NCI-H1048 (cell line): ENCODE data around the gene ILDR2.

ENCODE experiments used
- DNase-seq: peaks from one replicate; lab custom pipeline; 2025; lab: John Stamatoyannopoulos, UW

The ILDR2 gene

DNA sequence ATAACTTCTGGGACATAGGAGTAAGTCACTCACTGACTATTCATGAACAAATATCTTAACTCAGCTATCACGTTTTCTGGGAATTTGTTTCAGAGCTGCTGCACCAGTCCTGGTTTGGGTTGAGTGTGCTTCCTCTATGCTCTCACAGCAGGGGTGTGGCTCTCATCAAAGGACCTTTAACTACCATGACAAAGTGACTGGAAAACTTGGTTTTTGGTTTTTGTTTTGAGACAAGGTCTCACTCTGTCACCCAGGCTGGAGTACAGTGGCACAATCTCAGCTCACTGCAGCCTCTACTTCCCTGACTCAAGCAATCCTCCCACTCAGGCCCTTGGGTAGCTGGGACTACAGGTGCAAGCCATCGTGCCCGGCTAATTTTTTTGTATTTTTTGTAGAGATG, 4.1 kb downstream of the ILDR2 start:
- no peak for DNase-seq

GRCh38 chr1:166969074-166969677, 6.2 kb downstream of the ILDR2 start:
- no peak for DNase-seq

- no peak for DNase-seq
These were observed 14.4 kb downstream of the ILDR2 start for GRCh38 chr1:166960858-166961474.

DNA sequence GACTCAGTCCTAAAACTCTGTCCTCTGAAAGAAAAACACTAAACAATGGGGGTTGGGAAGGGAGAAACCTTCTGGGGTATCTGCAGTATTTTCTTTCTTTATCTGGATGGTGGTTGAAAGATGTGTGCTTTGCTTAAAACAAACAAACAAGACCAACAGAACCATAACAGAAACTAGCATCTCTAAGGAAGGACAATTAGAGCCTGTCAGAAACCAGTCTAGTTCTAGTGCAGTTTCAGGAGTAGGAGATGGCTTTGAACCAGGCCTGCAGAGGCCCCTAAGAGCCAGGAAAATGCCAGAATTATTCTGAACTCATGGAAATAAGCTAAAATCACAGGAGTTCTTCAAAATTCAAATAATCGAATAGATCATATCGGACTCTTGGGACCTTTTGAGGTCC, 18.5 kb downstream of the ILDR2 start:
- DNase-seq = no peak

- no peak for DNase-seq
These were observed 19.1 kb downstream of the ILDR2 start for GRCh38 chr1:166956057-166956850.

DNA sequence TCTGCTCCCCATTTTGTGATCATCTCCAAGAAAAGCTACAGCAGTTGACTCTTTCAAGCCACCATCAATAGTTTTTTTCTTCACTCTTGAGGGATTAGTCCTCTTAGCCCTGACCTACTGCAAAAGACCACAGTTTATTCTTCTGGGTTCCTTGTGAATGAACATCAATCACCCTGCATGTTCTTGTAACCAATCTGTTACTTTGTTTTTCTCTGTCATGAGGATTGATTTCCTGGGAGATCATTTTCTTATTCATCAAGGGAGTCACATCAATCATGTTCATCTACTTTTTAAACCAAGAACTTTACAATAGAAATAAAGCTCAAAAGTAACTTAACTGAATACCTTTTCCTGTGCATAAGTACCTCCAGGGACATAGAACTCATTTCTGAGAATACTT, 21.8 kb downstream of the ILDR2 start:
- no peak for DNase-seq

GRCh38 chr1:166952002-166952746, 23.2 kb downstream of the ILDR2 start:
- no peak for DNase-seq

- no peak for DNase-seq
These were observed 24.3 kb downstream of the ILDR2 start for GRCh38 chr1:166951050-166951449.

GRCh38 chr1:166950156-166950555, 25.2 kb downstream of the ILDR2 start:
- no peak for DNase-seq

DNA sequence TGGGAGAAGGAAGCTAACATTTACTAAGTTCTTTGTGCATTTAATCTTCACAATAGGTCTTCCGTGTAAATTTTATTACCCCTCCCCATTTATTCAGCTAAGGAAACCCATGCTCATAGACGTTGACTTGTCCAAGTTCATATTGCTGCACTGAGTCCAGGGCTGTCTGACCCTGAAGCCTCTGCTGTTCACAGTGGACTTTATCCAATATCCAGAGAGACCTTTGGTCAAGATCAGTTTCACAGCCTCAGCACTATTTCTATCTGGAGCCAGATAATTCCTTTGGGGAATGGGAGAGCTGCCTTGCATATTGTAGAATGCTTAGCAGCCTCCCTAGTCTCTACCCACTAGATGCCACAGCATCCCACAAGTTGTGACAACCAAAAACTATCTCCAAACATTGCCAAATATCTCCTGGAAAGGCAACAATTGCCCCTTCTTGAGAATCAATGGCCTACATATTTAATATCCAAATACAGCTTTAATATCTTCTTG, 26.4 kb downstream of the ILDR2 start:
- no peak for DNase-seq

- DNase-seq = no peak
These were observed 27.8 kb downstream of the ILDR2 start for GRCh38 chr1:166947398-166948043.

- DNase-seq = no peak
These were observed 31.0 kb downstream of the ILDR2 start for GRCh38 chr1:166944186-166944967.

DNA sequence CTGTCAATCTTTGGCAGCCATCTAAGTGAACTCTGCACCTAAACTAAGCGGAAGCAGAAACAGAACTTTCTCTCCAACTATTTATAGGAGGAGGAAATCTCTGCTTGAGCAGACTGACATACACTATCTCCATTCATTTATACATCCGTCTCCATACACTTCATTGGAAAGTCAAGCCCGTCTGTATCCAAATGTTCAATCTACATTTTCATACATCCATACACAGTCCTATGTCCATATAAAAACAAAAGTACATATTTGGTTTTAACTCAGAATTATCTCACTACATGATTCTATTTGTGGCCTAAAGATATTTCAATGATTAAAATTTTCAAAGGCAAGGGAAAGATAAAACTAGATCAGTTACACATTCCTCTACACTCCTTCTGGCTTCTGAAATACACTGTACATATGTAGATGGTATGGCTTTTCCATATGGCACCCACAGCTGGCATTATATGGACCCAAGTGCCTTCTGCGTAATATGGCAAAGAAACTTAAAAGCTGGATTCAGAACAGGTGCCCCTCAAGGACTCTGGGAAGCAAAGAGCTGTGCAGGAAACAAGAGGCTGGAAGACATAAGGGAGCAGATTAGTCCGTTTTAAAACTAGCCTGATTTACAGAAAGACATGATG, 35.5 kb downstream of the ILDR2 start:
- no peak for DNase-seq

DNA sequence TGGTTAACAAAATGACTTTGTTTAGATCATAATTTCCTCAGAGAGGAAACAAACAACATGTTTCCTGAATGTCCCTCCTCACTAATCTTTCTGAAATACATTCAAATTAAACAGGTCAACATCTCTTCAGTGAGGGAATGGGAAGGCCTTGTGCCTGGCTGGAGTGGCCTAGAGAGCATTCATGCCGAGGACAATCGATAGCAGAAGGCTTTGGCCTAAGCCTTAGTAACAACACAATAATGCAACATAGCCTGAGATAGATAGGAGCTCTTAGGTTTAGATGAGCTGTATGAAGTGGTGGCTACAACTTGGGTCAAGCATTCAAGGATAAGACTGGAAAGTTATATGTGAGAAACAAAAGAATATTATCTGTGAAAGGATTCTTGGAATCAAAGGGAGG, 37.4 kb downstream of the ILDR2 start:
- DNase-seq = no peak

GRCh38 chr1:166937329-166937728, 38.0 kb downstream of the ILDR2 start:
- no peak for DNase-seq

GRCh38 chr1:166933633-166934032, 41.7 kb downstream of the ILDR2 start:
- no peak for DNase-seq

GRCh38 chr1:166933140-166933539, 42.2 kb downstream of the ILDR2 start:
- DNase-seq = no peak

DNA sequence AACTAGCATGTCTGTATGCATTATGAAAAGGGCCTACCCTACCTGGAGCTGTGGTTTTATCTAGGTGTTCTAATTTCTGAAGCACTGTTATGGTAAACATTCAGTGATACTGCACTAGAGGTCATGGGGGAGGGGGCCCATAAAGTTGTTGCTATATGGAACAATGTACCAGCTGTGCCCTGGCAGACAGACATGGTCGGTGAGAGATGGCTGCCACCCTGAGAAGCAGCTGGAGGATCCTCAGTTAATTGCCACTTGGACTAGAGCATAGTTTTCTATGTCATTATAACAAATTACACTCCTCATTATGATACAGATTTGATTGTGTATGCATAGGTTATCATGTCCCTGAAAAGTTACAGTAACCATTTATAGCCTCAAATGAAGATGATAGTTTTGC, 45.4 kb downstream of the ILDR2 start:
- DNase-seq = no peak

GRCh38 chr1:166927701-166928100, 47.6 kb downstream of the ILDR2 start:
- DNase-seq = no peak

- no peak for DNase-seq
These were observed 49.4 kb downstream of the ILDR2 start for GRCh38 chr1:166925810-166926478.
